Neutrophil (primary cell): ENCODE measurements around the gene SOBP.

ENCODE experiments used
- H3K27ac ChIP-seq: fragments of 200-600 bp; sonication (generic); 2 replicates; pipeline ENCODE4 v1.5.1; 2016; ENCODE audit warnings: mild to moderate bottlenecking, moderate library complexity
- H3K27me3 ChIP-seq: fragments of 200-600 bp; sonication (generic); 2 replicates; pipeline ENCODE4 v1.6.0; 2016; ENCODE audit warnings: mild to moderate bottlenecking
- H3K36me3 ChIP-seq: fragments of 200-600 bp; sonication (generic); 2 replicates; pipeline ENCODE4 v1.5.1; 2017
- H3K4me1 ChIP-seq, 2 experiments: fragments of 200-600 bp in 1 of 2; sonication (generic) in 1 of 2; 1 replicate in 1 of 2; 2 replicates in 1 of 2; pipeline versions ENCODE4 v1.5.1 to v1.6.1; 2013 to 2016; ENCODE audit warnings: low read depth in 1 of 2, low read length in 1 of 2, mild to moderate bottlenecking in 1 of 2, moderate library complexity in 1 of 2; ENCODE audit not compliant: control insufficient read depth in 1 of 2, insufficient read depth in 1 of 2
- H3K4me3 ChIP-seq, 2 experiments: fragments of 200-600 bp in 1 of 2; sonication (generic) in 1 of 2; 1 replicate in 1 of 2; 2 replicates in 1 of 2; pipeline ENCODE4 v1.5.1; 2013 to 2016; ENCODE audit warnings: low read depth in 1 of 2, low read length in 1 of 2, mild to moderate bottlenecking in 1 of 2, moderate library complexity in 1 of 2
- H3K9me3 ChIP-seq: fragments of 200-600 bp; sonication (generic); 2 replicates; pipeline ENCODE4 v1.5.1; 2016
- TF ChIP-seq, protein P1 (sequence below): fragments of 200-600 bp; sonication (generic); IDR thresholded peaks from 2 replicates; pipeline ENCODE4 v1.5.1; 2016; ENCODE audit warnings: antibody characterized with exemption

The SOBP gene

DNA sequence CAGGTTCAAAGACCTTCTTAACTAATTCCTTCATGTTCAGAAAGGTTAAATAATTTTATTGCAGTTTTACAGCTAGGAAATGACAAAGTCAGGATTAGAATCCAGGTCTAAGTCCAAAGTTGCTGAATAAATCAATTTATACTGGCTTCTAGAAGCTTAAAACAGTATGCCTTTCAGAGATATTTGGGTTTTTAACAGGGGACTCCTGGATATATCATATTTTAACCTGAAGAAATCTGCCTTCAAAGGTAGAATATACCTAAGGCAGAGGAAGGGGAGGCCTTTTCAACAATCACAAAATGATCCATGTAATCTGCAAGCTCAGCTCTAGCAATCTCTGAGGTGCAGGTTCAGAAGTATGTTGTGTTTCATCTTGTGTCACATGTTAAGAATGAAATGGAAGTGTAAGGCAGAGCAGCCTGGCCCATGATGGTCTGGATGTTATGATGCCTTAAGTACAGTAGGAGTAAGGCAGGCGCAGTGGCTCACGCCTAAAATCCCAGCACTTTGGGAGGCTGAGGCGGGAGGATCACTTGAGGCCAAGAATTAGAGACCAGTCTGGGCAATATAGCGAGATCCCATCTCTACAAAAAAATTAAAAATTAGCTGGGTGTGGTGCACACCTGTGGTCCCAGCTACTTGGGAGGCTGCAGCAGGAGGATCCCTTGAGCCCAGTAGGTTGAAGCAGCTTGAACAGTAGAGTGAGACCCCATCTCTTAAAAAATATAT lies 123.9 kb downstream of the SOBP start:
- Histone ChIP-seq H3K4me1 (no peaks in the 10 kb centered on the region), H3K9me3 (no peaks in the 10 kb centered on the region), H3K4me3 (no peak overlapping the region), H3K36me3 (no peaks in the 10 kb centered on the region), H3K27me3 (peaks cover 42% of the 10 kb centered on the region), H3K27ac (no peak overlapping the region)
- TF ChIP-seq, protein P1, sequence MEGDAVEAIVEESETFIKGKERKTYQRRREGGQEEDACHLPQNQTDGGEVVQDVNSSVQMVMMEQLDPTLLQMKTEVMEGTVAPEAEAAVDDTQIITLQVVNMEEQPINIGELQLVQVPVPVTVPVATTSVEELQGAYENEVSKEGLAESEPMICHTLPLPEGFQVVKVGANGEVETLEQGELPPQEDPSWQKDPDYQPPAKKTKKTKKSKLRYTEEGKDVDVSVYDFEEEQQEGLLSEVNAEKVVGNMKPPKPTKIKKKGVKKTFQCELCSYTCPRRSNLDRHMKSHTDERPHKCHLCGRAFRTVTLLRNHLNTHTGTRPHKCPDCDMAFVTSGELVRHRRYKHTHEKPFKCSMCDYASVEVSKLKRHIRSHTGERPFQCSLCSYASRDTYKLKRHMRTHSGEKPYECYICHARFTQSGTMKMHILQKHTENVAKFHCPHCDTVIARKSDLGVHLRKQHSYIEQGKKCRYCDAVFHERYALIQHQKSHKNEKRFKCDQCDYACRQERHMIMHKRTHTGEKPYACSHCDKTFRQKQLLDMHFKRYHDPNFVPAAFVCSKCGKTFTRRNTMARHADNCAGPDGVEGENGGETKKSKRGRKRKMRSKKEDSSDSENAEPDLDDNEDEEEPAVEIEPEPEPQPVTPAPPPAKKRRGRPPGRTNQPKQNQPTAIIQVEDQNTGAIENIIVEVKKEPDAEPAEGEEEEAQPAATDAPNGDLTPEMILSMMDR, result no peak

DNA sequence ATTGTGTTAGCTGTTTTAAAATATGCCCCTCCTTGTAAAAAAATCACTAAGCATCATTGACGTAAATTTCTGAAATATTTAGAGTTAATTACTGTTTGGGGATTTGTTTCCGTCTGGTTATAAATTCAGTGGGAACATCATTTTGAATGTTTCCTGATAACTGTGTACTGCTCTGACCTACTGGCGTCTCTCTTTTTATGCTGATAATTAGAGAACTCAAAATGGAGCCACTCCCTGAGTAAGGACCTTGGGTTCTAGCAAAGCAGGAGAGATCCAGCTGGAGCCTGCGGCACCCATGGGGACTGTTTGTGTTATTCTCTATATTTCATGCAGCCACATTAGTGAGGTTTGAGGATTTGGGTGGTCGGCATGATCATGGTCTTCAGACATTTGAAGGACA lies 124.9 kb downstream of the SOBP start:
- TF ChIP-seq, protein P1, result no peak
- Histone ChIP-seq H3K9me3 (no peaks in the 10 kb centered on the region), H3K27me3 (peaks cover 37% of the 10 kb centered on the region), H3K27ac (no peak overlapping the region), H3K4me3 (no peak overlapping the region), H3K36me3 (no peaks in the 10 kb centered on the region), H3K4me1 (no peaks in the 10 kb centered on the region)

DNA sequence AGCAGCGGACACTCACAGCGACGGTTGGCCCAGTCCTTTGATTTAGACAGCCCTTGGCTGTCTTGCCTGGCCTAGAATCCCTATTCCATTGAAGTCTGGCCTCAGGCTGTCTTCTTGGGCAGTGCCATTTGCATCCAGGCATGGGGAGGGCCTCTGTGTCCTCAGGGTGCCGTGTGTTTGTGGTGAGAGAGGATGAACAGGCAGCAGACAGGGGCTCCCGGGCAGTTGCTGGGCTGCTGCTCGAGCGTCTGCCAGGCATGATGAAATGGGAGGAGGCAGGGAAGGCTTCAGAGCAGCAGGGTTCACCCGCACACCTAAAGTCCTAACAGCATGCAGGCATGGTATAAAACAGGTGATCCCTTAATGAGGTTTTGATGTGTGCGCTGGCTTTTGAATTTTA lies 126.9 kb downstream of the SOBP start:
- Histone ChIP-seq H3K4me1 (no peaks in the 10 kb centered on the region), H3K4me3 (no peak overlapping the region)

DNA sequence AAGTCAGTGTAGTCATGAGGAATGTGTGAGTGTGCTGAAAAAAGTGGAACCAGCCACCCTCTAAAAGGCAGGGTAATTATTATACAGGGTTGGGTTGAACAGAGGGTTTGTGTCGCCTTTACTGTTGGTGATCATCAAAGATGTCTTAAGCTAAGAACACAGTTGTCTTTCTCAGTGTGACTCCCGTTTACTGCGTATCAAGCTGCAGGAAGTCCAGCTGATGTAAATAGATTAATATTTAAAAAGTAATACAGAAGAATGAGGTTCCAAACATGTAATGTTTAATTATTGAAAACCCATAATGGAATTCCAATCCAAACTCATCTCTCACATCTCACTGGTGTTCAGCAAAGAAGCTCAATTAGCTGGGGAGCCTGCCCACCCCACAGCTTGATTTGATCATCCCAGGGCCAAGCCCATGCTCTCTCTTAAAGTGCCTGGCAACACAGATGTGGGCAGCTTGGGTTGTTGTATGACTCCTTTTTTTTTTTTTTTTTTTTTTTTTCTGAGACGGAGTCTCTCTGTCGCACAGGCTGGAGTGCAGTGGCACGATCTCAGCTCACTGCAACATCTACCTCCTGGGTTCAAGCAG lies 127.5 kb downstream of the SOBP start:
- Histone ChIP-seq H3K36me3 (no peaks in the 10 kb centered on the region), H3K9me3 (no peaks in the 10 kb centered on the region), H3K27me3 (peaks cover 45% of the 10 kb centered on the region), H3K27ac (no peak overlapping the region), H3K4me1 (no peaks in the 10 kb centered on the region), H3K4me3 (no peak overlapping the region)
- TF ChIP-seq, protein P1, result no peak

More for the DNA sequence above, 126.9 kb downstream of the SOBP start:
- TF ChIP-seq, protein P1, result no peak
- H3K36me3 ChIP-seq, result no peaks in the 10 kb centered on the region
- no peaks in the 10 kb centered on the region for H3K9me3 ChIP-seq
- peaks cover 44% of the 10 kb centered on the region for H3K27me3 ChIP-seq
- no peak overlapping the region for H3K27ac ChIP-seq

DNA sequence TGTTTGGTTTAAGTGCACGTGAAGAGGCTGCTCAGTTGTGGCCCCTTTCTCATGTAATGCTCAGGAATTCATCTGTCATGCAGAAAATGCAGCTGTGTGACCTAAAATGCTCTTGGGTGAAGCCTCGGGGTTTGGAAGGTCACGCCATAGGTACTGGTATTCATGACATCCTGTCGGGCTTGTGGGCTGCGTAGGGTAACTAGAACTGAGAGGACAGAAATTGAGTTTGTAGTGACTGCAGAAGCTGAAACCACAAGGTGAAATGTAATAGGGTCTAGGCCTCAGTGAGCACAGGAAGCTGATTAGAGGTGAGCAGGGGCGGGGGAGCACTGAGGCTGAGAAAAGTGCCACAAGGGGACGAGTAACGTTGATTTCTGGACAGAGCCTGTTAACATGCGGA lies 128.8 kb downstream of the SOBP start:
- Histone ChIP-seq H3K27me3 (peaks cover 55% of the 10 kb centered on the region), H3K9me3 (no peaks in the 10 kb centered on the region), H3K4me3 (no peak overlapping the region), H3K27ac (no peak overlapping the region), H3K36me3 (no peaks in the 10 kb centered on the region), H3K4me1 (no peaks in the 10 kb centered on the region)
- TF ChIP-seq, protein P1, result no peak
